PC-9 (cell line): ENCODE results near the gene C1R. TPM values are rescaled to one million over a fixed set of nuclear protein-coding genes. Genes with fewer than 3 reads are reported as not detected.

Experiments
- BruUV-seq: library from RNA; stranded (reverse); fragments of 400-500 nt; replicated peaks from 2 replicates; lab custom pipeline; 2021; lab: Mats Ljungman, UMichigan
- CTCF ChIA-PET: fragments of 300-600 bp; sonication (Branson Sonifier 250); formaldehyde crosslinking; loops from one replicate; lab custom pipeline; 2022; ENCODE audit warnings: antibody characterized with exemption; lab: Charles Lee
- POLR2A ChIA-PET: fragments of 300-600 bp; sonication (Branson Sonifier 250); formaldehyde crosslinking; loops from one replicate; lab custom pipeline; 2022; ENCODE audit warnings: antibody characterized with exemption; ENCODE audit not compliant: unreplicated experiment; lab: Charles Lee
- DNase-seq, 2 experiments: peaks; one replicate each; pipeline versions ENCODE4 v3.0.0 to v3.0.0-alpha.2; 2015 to 2022; ENCODE audit warnings: mixed read lengths in 1 of 2
- H2AFZ ChIP-seq: fragments of 200-600 bp; sonication (generic); 2 replicates; pipeline ENCODE4 v1.8.1; 2017; ENCODE audit warnings: antibody characterized with exemption
- H3F3A ChIP-seq: fragments of 200-600 bp; sonication (generic); 2 replicates; pipeline ENCODE4 v1.8.1; 2017; ENCODE audit warnings: antibody characterized with exemption, mild to moderate bottlenecking, low read depth; ENCODE audit not compliant: insufficient read depth
- H3K27ac ChIP-seq: fragments of 200-600 bp; sonication (generic); 2 replicates; pipeline ENCODE4 v1.6.1; 2016; ENCODE audit warnings: mixed run types
- H3K27me3 ChIP-seq: fragments of 200-600 bp; sonication (generic); 2 replicates; pipeline ENCODE4 v1.6.1; 2016; ENCODE audit warnings: low read depth, mixed run types; ENCODE audit not compliant: insufficient read depth
- H3K36me3 ChIP-seq: fragments of 200-600 bp; sonication (generic); 2 replicates; pipeline ENCODE4 v1.6.1; 2016; ENCODE audit warnings: low read depth, mixed run types
- H3K4me1 ChIP-seq: fragments of 200-600 bp; sonication (generic); replicated peaks from 2 replicates; pipeline ENCODE4 v1.6.1; 2016; ENCODE audit warnings: mixed run types; ENCODE audit not compliant: insufficient read depth
- H3K4me2 ChIP-seq: fragments of 200-600 bp; sonication (generic); 2 replicates; pipeline ENCODE4 v1.6.1; 2017; ENCODE audit warnings: mixed run types
- H3K4me3 ChIP-seq: fragments of 200-600 bp; sonication (generic); 2 replicates; pipeline ENCODE4 v1.6.1; 2016; ENCODE audit warnings: mixed run types
- H3K79me2 ChIP-seq: fragments of 200-600 bp; sonication (generic); 2 replicates; pipeline ENCODE4 v1.6.1; 2017; ENCODE audit warnings: low read depth, mixed run types
- H3K9me2 ChIP-seq: fragments of 200-600 bp; sonication (generic); 2 replicates; pipeline ENCODE4 v1.8.1; 2017; ENCODE audit warnings: mild to moderate bottlenecking; ENCODE audit not compliant: insufficient read depth
- H3K9me3 ChIP-seq: fragments of 200-600 bp; sonication (generic); 2 replicates; pipeline ENCODE4 v1.8.1; 2016; ENCODE audit warnings: low read depth; ENCODE audit not compliant: insufficient read depth
- H4K20me1 ChIP-seq: fragments of 200-600 bp; sonication (generic); 2 replicates; pipeline ENCODE4 v1.8.1; 2017; ENCODE audit not compliant: insufficient read depth
- CTCF ChIP-seq: fragments of 200-600 bp; sonication (generic); conservative IDR thresholded peaks from 2 replicates; pipeline ENCODE4 v1.6.1; 2017; ENCODE audit warnings: mixed run types, antibody characterized with exemption, mild to moderate bottlenecking, moderate library complexity
- EZH2 ChIP-seq: fragments of 200-600 bp; sonication (generic); IDR thresholded peaks from 2 replicates; pipeline ENCODE4 v1.8.0; 2017; ENCODE audit warnings: antibody characterized with exemption, low read depth
- intact Hi-C: fragments of 100-400 bp; cut with micrococcal nuclease; formaldehyde crosslinking; loops from one replicate; pipeline ENCODE4 v1.10.0; 2022; ENCODE audit not compliant: unreplicated experiment
- total RNA-seq: library from RNA; stranded (reverse); gene quantifications from 2 replicates; pipeline ENCODE4 v1.2.3, GENCODE V29; 2021

C1R gene
- total RNA-seq, 1 experiment from 2014 or later: 24.0 TPM

GRCh38 chr12:7114851-7115250 lies 22.6 kb upstream of the C1R start:
- intact Hi-C loops: no loop called here
- Histone ChIP-seq H2AFZ (no peak overlapping the region), H3K27ac (no peak overlapping the region), H3K9me3 (no peaks in the 10 kb centered on the region), H3K9me2 (no peaks in the 10 kb centered on the region), H3K4me3 (no peak overlapping the region), H3K4me2 (no peak overlapping the region), H4K20me1 (peaks cover 4% of the 10 kb centered on the region; the same call in 1 of the 2 replicates), H3K4me1 (no peaks in the 10 kb centered on the region), H3K27me3 (no peaks in the 10 kb centered on the region), H3K36me3 (peaks cover 7% of the 10 kb centered on the region), H3F3A (peaks cover 7% of the 10 kb centered on the region; the same call in 1 of the 2 replicates), H3K79me2 (0 out of 2 replicates have a peak, but pooled peaks cover 4% of the 10 kb centered on the region)
- POLR2A ChIA-PET: no interaction called here
- CTCF ChIA-PET: no interaction called here
- DNase-seq: no peak
- TF ChIP-seq CTCF (no peak), EZH2 (no peak)
- BruUV-seq: no TSS peak

- no peak for TF ChIP-seq EZH2
- TF ChIP-seq CTCF: no peak
- Histone ChIP-seq H3K4me2 (no peak overlapping the region), H3K79me2 (peaks cover 10% of the 10 kb centered on the region; the same call in 1 of the 2 replicates), H3K9me3 (no peaks in the 10 kb centered on the region), H3K36me3 (peaks cover 7% of the 10 kb centered on the region), H3F3A (peaks cover 7% of the 10 kb centered on the region; the same call in 1 of the 2 replicates), H4K20me1 (peaks cover 8% of the 10 kb centered on the region; the same call in 1 of the 2 replicates), H3K27me3 (no peaks in the 10 kb centered on the region), H3K27ac (no peak overlapping the region), H3K9me2 (no peaks in the 10 kb centered on the region), H3K4me3 (no peak overlapping the region), H3K4me1 (peaks cover 6% of the 10 kb centered on the region), H2AFZ (no peak overlapping the region)
- intact Hi-C loops: no loop called here
- BruUV-seq: no TSS peak
- no peak for DNase-seq
- POLR2A ChIA-PET: no interaction called here
- CTCF ChIA-PET: interaction anchor here (1.2 to 2.0 kb wide), 3 partner anchors 145 to 241 kb away, joined by 3 to 6 read pairs (median 5); partner anchors contain the start of gene SPSB2
Observed at GRCh38 chr12:7114008-7114407, 21.8 kb upstream of the C1R start.

GRCh38 chr12:7113389-7113871 lies 21.2 kb upstream of the C1R start:
- H3F3A ChIP-seq: peaks cover 7% of the 10 kb centered on the region; the same call in 1 of the 2 replicates
- H3K79me2 ChIP-seq: peaks cover 10% of the 10 kb centered on the region; the same call in 1 of the 2 replicates
- peaks cover 7% of the 10 kb centered on the region for H3K36me3 ChIP-seq
- DNase-seq: peak in 1 of 2 experiments; percentile 48
- CTCF ChIA-PET: interaction anchor here (0.6 to 2.0 kb wide), 8 partner anchors 40 to 276 kb away, joined by 3 to 6 read pairs (median 4); partner anchors contain the start of genes C12orf57 and SPSB2
- peaks cover 6% of the 10 kb centered on the region for H3K4me1 ChIP-seq
- H3K4me2 ChIP-seq: no peak overlapping the region
- H3K27me3 ChIP-seq: no peaks in the 10 kb centered on the region
- no TSS peak for BruUV-seq
- no peak overlapping the region for H3K4me3 ChIP-seq
- no peak overlapping the region for H2AFZ ChIP-seq
- no peaks in the 10 kb centered on the region for H3K9me3 ChIP-seq
- H3K27ac ChIP-seq: no peak overlapping the region
- intact Hi-C loops: loop anchor here (1.0 kb wide), 3 partner anchors 53 to 244 kb away; partner anchors contain the start of genes C12orf57 and C1S
- H3K9me2 ChIP-seq: no peaks in the 10 kb centered on the region
- H4K20me1 ChIP-seq: peaks cover 8% of the 10 kb centered on the region; the same call in 1 of the 2 replicates
- POLR2A ChIA-PET: interaction anchor here (0.6 kb wide), 1 partner anchor 53 kb away, joined by 3 read pairs; no protein-coding TSS in a partner anchor
- TF ChIP-seq EZH2 (no peak), CTCF (peak; percentile 92)
